GM19468 (cell line): Measurements from ENCODE around the gene TSPAN6.

Experiments used
- ATAC-seq: cut with Tn5 transposase; IDR thresholded peaks from one replicate; pipeline ENCODE4 v1.9.1; 2021; ENCODE audit warnings: mild to moderate bottlenecking, moderate library complexity, moderate number of reproducible peaks; ENCODE audit not compliant: unreplicated experiment; ENCODE audit errors: extremely low read depth

TSPAN6 gene

GRCh38 chrX:100591256-100592051 is 45.2 kb downstream of the TSPAN6 start:
- no peak for ATAC-seq

GRCh38 chrX:100587861-100588260 is 48.7 kb downstream of the TSPAN6 start:
- ATAC-seq = no peak

GRCh38 chrX:100586747-100587146 is 49.9 kb downstream of the TSPAN6 start:
- no peak for ATAC-seq

- ATAC-seq = no peak
Measured at GRCh38 chrX:100584611-100585010, 52.0 kb downstream of the TSPAN6 start, which contains the start of gene TNMD. Gene TNMD (plus strand): TSS chrX:100584936. CDS start chrX:100585019, 83 bp downstream.
